A673 (cell line): ENCODE measurements around the gene ENDOD1.

Experiments used
- CTCF ChIP-seq: fragments of 300-800, 200-600 bp; sonication (generic); conservative IDR thresholded peaks from 2 replicates; pipeline ENCODE4 v1.5.1; 2017; ENCODE audit warnings: low read depth, mild to moderate bottlenecking, antibody characterized with exemption, low read length, moderate library complexity, mixed read lengths
- EZH2 ChIP-seq: fragments of 200-600 bp; sonication (generic); IDR thresholded peaks from 2 replicates; pipeline ENCODE4 v1.6.1; 2017; ENCODE audit warnings: borderline replicate concordance, low read depth, mild to moderate bottlenecking, mixed read lengths, antibody characterized with exemption, low read length; ENCODE audit not compliant: poor library complexity, severe bottlenecking

GRCh38 chr11:95050595-95051202 lies 38.9 kb upstream of the ENDOD1 start:
- TF ChIP-seq CTCF (no peak), EZH2 (no peak)
